Measurements from ENCODE around the gene SLC5A3.

The SLC5A3 gene

GRCh38 chr21:34072145-34073031, 990 bp upstream of the SLC5A3 start:
- TF ChIP-seq CTCF (IDR thresholded peaks at IDR 0.05) = no peak

- TF ChIP-seq CTCF (IDR thresholded peaks at IDR 0.05) = no peak
These were observed 438 bp downstream of the SLC5A3 start for GRCh38 chr21:34073749-34074282.

GRCh38 chr21:34074283-34075090, 1.1 kb downstream of the SLC5A3 start:
- TF ChIP-seq CTCF (IDR thresholded peaks at IDR 0.05) = no peak

- no peak for TF ChIP-seq CTCF (IDR thresholded peaks at IDR 0.05)
These were observed 1.7 kb downstream of the SLC5A3 start for GRCh38 chr21:34075091-34075425.

GRCh38 chr21:34075760-34076660, 2.6 kb downstream of the SLC5A3 start:
- no peak for TF ChIP-seq CTCF (IDR thresholded peaks at IDR 0.05)

GRCh38 chr21:34076835-34077234, 3.5 kb downstream of the SLC5A3 start:
- TF ChIP-seq CTCF (IDR thresholded peaks at IDR 0.05) = no peak

- TF ChIP-seq CTCF (IDR thresholded peaks at IDR 0.05) = no peak
These were observed 4.5 kb downstream of the SLC5A3 start for GRCh38 chr21:34077888-34078287.

Data from LNCAP (cell line).